H1 (cell line): ENCODE data around the gene PTPRD. TPM values are rescaled to one million over a fixed set of nuclear protein-coding genes. Genes with fewer than 3 reads are reported as not detected.

ENCODE experiments used
- KDM1A ChIP-seq: fragments of 200-600, 300-600 bp; sonication (generic); IDR thresholded peaks from 2 replicates; pipeline ENCODE4 v1.7.1; 2016; ENCODE audit warnings: mild to moderate bottlenecking, low read length, borderline replicate concordance
- polyA plus RNA-seq, 7 experiments: library from polyadenylated mRNA; depleted of rRNA in 3 of 7; stranded (reverse) in 5 of 7; unstranded in 2 of 7; fragments of >200 nt in 5 of 7; fragments of 200-250 nt in 2 of 7; gene quantifications; 1 replicate in 5 of 7; 2 replicates in 1 of 7; 4 replicates in 1 of 7; pipeline versions ENCODE4 v1.2.1 to v1.2.3, GENCODE V29; 2011 to 2013; ENCODE audit warnings: missing spikeins in 2 of 7, mixed read lengths in 2 of 7
- total RNA-seq: library from RNA; stranded (reverse); fragmentation: NEBNext Ultra II Directional; extraction: Animal tissue kit (Norgen Biotek cat#: 25700); gene quantifications from 2 replicates; pipeline ENCODE4 v1.2.1, GENCODE V29; 2021

The PTPRD gene
- total and polyA plus RNA-seq, 2 of the 8 experiments (the other 6 are each of a cell fraction or from before 2014, with no cell fraction given): 17.2 to 77.0 TPM

DNA sequence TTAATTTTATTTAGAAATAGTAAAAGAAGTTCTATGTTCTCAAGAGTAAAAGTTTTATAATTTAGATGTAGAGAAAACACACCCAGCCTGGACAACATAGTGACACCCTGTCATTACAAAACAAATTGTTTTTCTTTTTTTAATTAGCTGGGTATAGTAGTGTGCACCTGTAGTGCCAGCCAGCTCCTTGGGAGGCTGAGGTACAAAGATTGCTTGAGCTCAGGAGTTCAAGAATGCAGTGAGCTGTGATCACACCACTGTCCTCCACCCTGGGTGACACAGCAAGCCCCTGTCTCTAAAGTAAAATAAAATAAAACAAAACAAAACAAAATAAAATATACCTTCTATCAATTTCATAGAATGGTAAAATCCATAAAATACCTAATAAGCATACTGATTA is 1795.5 kb downstream of the PTPRD start (continued):
- TF ChIP-seq KDM1A: no peak
